Smooth muscle cell (in vitro differentiated cells): ENCODE results near the gene IL11RA. TPM values are rescaled to one million over a fixed set of nuclear protein-coding genes. Genes with fewer than 3 reads are reported as not detected.

ENCODE experiments used
- DNase-seq: peaks from one replicate; lab custom pipeline; 2025; ENCODE audit not compliant: unreplicated experiment; lab: John Stamatoyannopoulos, UW
- H2AFZ ChIP-seq: fragments of 200-600 bp; sonication (generic); 2 replicates; pipeline ENCODE4 v1.6.0; 2016; ENCODE audit warnings: antibody characterized with exemption, low read depth, mild to moderate bottlenecking
- H3F3A ChIP-seq: fragments of 200-600 bp; sonication (generic); 2 replicates; pipeline ENCODE4 v1.6.0; 2017; ENCODE audit warnings: antibody characterized with exemption, low read depth
- H3K27ac ChIP-seq: fragments of 200-600 bp; sonication (generic); 2 replicates; pipeline ENCODE4 v1.5.1; 2016; ENCODE audit warnings: low read depth, mild to moderate bottlenecking
- H3K27me3 ChIP-seq: fragments of 200-600 bp; sonication (generic); 2 replicates; pipeline ENCODE4 v1.6.1; 2016; ENCODE audit warnings: low read depth, mild to moderate bottlenecking
- H3K36me3 ChIP-seq: fragments of 200-600 bp; sonication (generic); 2 replicates; pipeline ENCODE4 v1.5.1; 2016; ENCODE audit warnings: low read depth
- H3K4me1 ChIP-seq: fragments of 200-600 bp; sonication (generic); 2 replicates; pipeline ENCODE4 v1.5.1; 2016; ENCODE audit warnings: low read depth
- H3K4me2 ChIP-seq: fragments of 200-600 bp; sonication (generic); 2 replicates; pipeline ENCODE4 v1.6.0; 2016; ENCODE audit warnings: mild to moderate bottlenecking
- H3K4me3 ChIP-seq: fragments of 200-600 bp; sonication (generic); 2 replicates; pipeline ENCODE4 v1.5.1; 2016; ENCODE audit warnings: mild to moderate bottlenecking
- H3K79me2 ChIP-seq: fragments of 200-600 bp; sonication (generic); 2 replicates; pipeline ENCODE4 v1.6.0; 2016; ENCODE audit warnings: low read depth, mild to moderate bottlenecking
- H3K9ac ChIP-seq: fragments of 200-600 bp; sonication (generic); 2 replicates; pipeline ENCODE4 v1.6.0; 2016; ENCODE audit warnings: low read depth
- H3K9me3 ChIP-seq: fragments of 200-600 bp; sonication (generic); replicated peaks from 2 replicates; pipeline ENCODE4 v1.5.1; 2016; ENCODE audit warnings: low read depth
- H4K20me1 ChIP-seq: fragments of 200-600 bp; sonication (generic); 2 replicates; pipeline ENCODE4 v1.6.0; 2016; ENCODE audit warnings: low read depth
- WGBS: methylation state at CpG from one replicate; pipeline ENCODE4 v1.1.7; 2016; ENCODE audit warnings: low lambda C conversion rate; 5-methylcytosine and 5-hydroxymethylcytosine counted together
- polyA plus RNA-seq: library from polyadenylated mRNA; unstranded; fragments of >200 nt; fragmentation: Nextera tagmentation; extraction: Ambion mirVana; gene quantifications from 2 replicates; pipeline ENCODE4 v1.2.1, GENCODE V29; 2016
- total RNA-seq: library from RNA; depleted of rRNA; stranded (reverse); fragments of >200 nt; gene quantifications from 2 replicates; pipeline ENCODE4 v1.2.3, GENCODE V29; 2014
- TF ChIP-seq, protein P1 (sequence below): fragments of 200-600 bp; sonication (generic); IDR thresholded peaks from 2 replicates; pipeline ENCODE4 v1.5.1; 2017; ENCODE audit warnings: borderline replicate concordance, mild to moderate bottlenecking, antibody characterized with exemption; ENCODE audit not compliant: insufficient read depth, poor library complexity, severe bottlenecking

Gene IL11RA
- total and polyA plus RNA-seq, 2 experiments from 2014 or later: 44.5 to 99.8 TPM

DNA sequence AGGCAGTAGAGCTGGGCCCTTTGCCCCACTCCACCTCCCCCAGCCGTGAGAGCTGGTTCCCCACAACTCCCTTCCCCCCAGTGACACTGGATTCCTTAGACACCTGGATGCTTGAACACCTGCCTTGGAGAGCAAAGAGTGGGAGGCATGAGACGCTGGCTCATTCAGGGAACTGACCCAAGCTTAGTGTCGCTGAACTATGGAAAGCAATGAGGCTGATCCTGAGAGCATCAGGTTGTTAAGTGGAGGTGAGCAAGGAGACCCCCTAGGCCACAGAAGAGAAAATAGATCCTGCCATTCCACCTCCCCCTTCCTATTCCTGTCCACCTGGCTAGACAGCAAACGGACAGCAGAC, 37.1 kb downstream of the IL11RA start:
- Histone ChIP-seq H3K4me3 (no peak overlapping the region), H2AFZ (no peak overlapping the region), H4K20me1 (no peaks in the 10 kb centered on the region), H3K79me2 (no peaks in the 10 kb centered on the region), H3K27ac (no peak overlapping the region), H3K36me3 (no peaks in the 10 kb centered on the region), H3K4me2 (no peak overlapping the region), H3K4me1 (no peaks in the 10 kb centered on the region), H3K27me3 (no peaks in the 10 kb centered on the region), H3K9ac (no peak overlapping the region), H3K9me3 (no peaks in the 10 kb centered on the region), H3F3A (no peaks in the 10 kb centered on the region)
- TF ChIP-seq, protein P1, sequence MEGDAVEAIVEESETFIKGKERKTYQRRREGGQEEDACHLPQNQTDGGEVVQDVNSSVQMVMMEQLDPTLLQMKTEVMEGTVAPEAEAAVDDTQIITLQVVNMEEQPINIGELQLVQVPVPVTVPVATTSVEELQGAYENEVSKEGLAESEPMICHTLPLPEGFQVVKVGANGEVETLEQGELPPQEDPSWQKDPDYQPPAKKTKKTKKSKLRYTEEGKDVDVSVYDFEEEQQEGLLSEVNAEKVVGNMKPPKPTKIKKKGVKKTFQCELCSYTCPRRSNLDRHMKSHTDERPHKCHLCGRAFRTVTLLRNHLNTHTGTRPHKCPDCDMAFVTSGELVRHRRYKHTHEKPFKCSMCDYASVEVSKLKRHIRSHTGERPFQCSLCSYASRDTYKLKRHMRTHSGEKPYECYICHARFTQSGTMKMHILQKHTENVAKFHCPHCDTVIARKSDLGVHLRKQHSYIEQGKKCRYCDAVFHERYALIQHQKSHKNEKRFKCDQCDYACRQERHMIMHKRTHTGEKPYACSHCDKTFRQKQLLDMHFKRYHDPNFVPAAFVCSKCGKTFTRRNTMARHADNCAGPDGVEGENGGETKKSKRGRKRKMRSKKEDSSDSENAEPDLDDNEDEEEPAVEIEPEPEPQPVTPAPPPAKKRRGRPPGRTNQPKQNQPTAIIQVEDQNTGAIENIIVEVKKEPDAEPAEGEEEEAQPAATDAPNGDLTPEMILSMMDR: no peak
- DNase-seq: no peak
- WGBS: 86% methylated on average over 4 of the region's 4 CpGs

DNA sequence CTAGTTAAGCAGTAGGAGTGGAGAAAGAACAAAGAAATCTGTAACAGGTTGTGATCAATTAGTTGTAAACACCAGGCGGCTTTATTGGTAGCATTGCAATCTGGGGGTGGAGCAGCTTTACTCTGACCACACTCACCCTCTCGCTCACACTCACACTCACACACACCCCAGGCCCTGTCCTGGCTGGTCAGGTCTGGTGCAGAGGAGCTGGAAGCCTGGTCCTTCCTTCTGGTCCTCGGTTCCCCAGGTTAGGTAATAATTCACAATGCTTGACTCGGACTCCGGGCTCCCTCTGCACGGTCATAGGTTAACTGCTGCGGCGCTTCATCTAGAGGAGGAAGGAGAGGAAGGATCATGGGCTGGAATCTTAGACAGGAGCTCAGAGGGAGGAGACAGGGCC, 37.5 kb downstream of the IL11RA start:
- Histone ChIP-seq H3K9ac (no peak overlapping the region), H3K4me3 (no peak overlapping the region), H3K36me3 (no peaks in the 10 kb centered on the region), H3K27me3 (no peaks in the 10 kb centered on the region), H3F3A (no peaks in the 10 kb centered on the region), H3K79me2 (no peaks in the 10 kb centered on the region), H2AFZ (no peak overlapping the region), H3K4me2 (no peak overlapping the region), H4K20me1 (no peaks in the 10 kb centered on the region), H3K27ac (no peak overlapping the region), H3K9me3 (no peaks in the 10 kb centered on the region), H3K4me1 (no peaks in the 10 kb centered on the region)
- TF ChIP-seq, protein P1: no peak
- 96% methylated on average over 8 of the region's 8 CpGs for WGBS
- DNase-seq: no peak

DNA sequence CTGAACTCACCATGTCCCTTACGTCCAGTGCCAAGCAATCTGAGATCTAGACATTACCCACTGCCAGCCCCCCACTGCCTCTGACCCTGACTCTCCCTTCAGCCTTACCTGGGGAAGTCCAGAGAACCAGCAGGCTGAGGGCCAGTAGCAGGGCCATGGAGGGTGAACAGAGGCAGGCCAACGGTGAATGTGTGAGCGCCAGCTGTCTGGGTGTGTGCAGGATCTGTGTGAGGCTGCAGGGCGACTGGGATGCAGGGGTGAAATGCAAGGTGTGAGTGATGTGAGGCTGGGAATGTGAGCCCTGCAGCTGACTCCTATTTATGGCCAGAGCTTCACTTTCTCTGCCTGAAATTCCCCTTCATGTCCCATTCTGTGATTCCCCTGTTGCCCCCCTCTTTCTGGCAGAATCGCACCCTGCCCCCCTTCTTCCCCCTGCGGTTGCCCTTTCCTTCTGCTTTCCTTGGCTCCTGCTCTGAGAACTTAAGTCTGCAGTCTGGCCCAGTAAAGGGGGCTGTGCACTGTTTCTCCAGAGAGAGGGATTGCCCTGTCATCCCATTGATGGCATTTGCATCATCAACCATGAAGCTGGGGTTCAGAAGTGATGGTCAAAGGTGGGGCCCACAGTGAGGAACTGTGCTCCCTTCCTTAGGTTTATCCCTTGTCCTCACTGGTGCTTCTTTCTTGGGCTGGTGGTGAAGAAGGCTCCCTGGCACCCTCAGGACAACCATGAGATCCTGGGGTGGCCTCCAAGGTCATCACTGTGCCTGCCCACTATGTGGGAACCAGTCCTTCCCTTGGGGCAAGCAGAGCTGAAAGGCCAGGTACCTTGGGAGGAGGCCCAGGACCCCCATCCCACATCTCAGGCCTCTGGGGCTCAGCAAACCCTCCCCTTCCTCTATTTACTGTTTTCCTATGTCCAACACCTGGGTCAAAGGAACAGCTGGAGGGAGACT, 39.3 kb downstream of the IL11RA start, which contains the start of gene CCL19:
TSS of gene CCL19 (minus strand) at position 294 of the 953 bp plus-strand sequence. CDS start at position 157, 137 bp downstream.
- H3K4me1 ChIP-seq: no peaks in the 10 kb centered on the region
- no peaks in the 10 kb centered on the region for H3F3A ChIP-seq
- DNase-seq: no peak
- H3K27ac ChIP-seq: no peak within 1 kb of the TSS
- H3K9ac ChIP-seq: no peak within 1 kb of the TSS
- H3K79me2 ChIP-seq: no peaks in the 10 kb centered on the region
- H3K4me3 ChIP-seq: no peak within 1 kb of the TSS
- H2AFZ ChIP-seq: no peak within 1 kb of the TSS
- TF ChIP-seq, protein P1: no peak
- H3K27me3 ChIP-seq: no peaks in the 10 kb centered on the region
- H3K36me3 ChIP-seq: no peaks in the 10 kb centered on the region
- WGBS: 93% methylated on average over 6 of the region's 6 CpGs
- H3K9me3 ChIP-seq: no peaks in the 10 kb centered on the region
- H3K4me2 ChIP-seq: no peak within 1 kb of the TSS
- no peaks in the 10 kb centered on the region for H4K20me1 ChIP-seq

DNA sequence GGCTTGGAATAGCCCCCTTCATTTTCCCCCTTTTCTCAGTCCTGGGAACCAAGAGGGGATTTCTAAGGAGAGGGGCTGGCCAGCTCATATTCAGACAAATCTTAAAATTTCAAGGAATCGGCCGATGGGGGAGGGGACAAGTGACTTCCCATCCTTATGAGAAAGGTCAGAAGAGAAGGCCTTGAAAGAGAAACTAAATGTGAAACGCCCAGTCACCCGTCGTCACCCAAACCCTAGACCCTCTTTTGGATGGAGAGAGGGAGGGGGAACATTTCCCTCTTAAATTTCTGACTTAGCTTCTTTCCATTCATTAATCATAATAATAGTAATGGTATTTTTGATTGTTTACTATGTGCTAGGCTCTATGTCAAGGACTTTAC, 39.9 kb downstream of the IL11RA start:
- DNase-seq: no peak
- no peaks in the 10 kb centered on the region for H4K20me1 ChIP-seq
- TF ChIP-seq, protein P1: no peak
- H3K4me1 ChIP-seq: no peaks in the 10 kb centered on the region
- no peak overlapping the region for H2AFZ ChIP-seq
- no peak overlapping the region for H3K4me3 ChIP-seq
- H3K79me2 ChIP-seq: no peaks in the 10 kb centered on the region
- no peaks in the 10 kb centered on the region for H3K9me3 ChIP-seq
- no peaks in the 10 kb centered on the region for H3K27me3 ChIP-seq
- H3K9ac ChIP-seq: no peak overlapping the region
- H3K4me2 ChIP-seq: no peak overlapping the region
- no peak overlapping the region for H3K27ac ChIP-seq
- 95% methylated on average over 5 of the region's 5 CpGs for WGBS
- H3K36me3 ChIP-seq: no peaks in the 10 kb centered on the region
- no peaks in the 10 kb centered on the region for H3F3A ChIP-seq
